CD4-positive, alpha-beta T cell treated with Interleukin-12 subunit alpha and Interleukin-12 subunit beta, for 1 hour (primary cell): Measurements from ENCODE around the gene SLC30A7.
A peak's percentile ranks its signal among the peaks of the same experiment; 100 is the strongest.
"Not testable (repeated sequence)": the region's sequence is repeated elsewhere in the genome, so short reads cannot be mapped to it uniquely, and the experiment has no call there.

Experiments
- DNase-seq: peaks from one replicate; pipeline ENCODE4 v3.0.0-alpha.2; 2020

SLC30A7 gene

DNA sequence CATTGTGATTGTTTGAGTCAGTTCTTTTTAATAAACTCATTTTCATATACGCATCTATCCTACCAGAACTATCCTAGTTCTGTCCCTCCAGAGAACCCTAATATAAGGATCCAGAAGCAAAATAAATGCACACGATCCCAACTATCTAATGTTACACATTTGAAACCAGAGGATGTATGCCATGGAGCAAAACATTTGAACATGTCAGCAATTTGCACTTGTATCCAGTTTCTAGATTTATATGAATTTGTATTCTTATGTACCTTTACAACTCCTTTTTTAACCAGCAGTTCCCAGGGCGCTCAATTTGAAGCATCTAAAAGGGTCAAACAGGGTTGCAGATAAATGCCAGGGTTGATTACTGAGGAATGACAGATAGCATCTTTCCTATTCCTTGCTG, 3.3 kb upstream of the SLC30A7 start:
- no peak for DNase-seq

DNA sequence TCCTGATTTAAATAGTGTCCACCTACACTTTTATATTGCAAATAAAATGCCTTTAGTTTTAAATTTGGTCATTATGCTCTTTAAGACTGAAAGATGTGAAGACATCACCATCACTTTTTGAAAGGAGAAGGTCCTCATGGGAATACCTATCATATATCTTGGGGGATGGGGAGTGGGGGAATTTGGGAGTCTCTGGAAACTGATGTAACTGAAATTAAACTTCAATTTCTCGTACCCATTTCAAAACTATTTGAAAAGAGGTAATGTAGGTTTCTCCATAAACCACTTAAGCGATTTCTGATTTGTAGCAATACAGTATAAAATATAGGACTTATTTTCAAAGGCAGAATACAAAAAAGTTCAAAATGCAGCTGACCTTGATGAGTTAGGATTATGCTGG, 2.2 kb upstream of the SLC30A7 start:
- DNase-seq = no peak

DNA sequence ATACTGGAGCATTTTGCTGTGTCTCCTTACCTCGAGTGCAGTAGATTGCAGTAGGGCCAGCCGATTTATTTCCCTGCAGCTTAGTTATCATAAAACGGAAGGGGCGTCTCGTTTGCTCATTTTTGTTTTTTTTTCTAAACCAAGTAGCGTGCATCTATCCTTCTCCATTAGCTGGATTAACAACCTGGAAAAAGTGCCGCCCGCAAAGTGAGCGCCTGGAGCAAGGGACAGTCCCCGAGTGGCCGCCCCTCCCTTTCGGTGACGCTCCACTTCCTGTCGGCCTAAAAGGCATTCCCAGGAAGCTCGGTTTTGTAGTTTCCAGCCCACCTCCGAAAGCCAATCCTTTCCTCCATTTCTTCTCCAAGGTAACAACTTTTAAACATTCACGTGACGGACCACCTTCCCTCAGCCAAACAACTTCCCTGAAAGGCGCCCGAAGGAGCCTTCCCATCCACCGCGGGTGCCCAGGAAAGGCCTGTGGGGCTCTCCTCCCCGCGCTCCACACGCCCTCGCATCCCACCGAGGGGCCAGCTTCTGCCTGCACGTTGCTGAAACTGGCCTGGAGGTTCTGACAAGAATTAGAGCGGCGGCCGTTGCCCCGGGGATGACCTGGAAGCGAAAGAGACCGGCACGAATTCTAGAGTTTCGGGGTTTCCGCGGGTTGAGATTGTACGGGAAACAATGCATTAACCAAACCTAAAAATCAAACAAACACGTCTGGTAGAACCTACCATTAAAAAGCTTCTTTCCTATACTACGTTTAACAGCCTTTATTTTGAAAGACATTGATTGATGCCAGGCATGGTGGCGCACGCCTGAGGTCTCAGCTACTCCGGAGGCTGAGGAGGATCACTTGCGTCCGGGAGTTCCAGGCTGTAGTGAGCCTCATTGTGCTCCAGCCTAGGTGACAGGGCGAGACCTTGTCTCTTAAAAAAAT, 1.0 kb upstream of the SLC30A7 start, which contains the start of gene EXTL2:
EXTL2 (minus strand) TSS at position 240 of the 937 bp plus-strand sequence. CDS start 6,085 bp downstream, outside the sequence.
- DNase-seq = peak; percentile 64

DNA sequence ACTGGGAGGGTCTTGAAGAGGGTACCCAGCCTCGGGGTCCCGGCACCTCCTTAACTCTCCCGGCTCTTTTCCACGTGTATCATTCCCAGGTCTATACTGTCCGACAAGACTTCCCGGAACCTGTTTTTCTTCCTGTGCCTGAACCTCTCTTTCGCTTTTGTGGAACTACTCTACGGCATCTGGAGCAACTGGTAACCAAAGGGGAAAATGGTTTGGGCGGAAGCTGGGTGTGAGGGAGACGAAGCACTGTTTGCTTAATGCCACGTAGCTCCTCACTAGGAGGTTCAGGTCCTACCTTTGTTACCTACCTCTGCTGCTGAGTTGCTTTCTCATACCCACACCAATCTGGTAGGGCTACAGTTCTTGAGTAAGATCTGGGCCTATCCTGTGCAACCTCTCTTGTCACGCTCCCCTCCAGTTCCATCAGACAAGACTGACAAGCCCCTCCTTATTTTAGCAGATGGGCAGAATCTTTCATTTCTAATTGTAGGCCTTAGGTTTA, 642 bp downstream of the SLC30A7 start:
- peak; percentile 83 for DNase-seq

DNA sequence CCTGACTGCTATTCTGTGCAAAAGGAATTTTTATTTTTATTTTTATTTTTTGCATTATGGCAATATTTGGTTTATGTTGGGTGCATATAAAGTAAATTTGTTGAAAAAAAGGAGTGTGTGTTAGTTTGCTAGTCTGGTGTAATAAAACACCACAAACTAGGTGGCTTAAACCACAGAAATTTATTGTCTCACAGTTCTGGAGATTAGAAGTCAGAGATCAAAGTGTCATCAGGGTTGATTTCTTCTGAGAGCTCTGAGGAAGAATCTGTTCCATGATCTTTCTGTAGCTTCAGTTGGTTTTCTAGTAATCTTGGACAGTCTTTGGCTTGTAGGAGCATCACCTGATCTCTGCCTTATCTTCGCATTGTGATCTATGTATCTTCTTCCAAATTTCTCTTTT, 6.5 kb downstream of the SLC30A7 start:
- no peak for DNase-seq

DNA sequence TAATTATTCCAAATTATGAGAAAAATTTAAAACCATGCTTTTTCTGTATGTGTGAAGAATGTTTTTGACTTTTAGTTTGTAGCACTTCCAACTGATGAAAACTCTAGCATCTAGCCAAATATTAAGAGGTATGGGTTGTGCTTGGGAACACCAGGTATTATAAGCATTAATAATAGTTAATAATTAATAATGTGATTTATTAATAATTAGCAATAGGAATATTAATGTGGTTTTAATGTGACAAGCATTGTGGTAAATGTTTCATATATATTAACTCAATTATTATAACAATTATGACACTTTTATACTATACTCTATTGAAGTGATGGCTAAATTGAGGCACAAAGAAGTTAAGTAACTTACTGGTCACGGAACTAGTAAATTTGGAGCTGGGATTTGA, 7.9 kb downstream of the SLC30A7 start:
- DNase-seq = no peak

DNA sequence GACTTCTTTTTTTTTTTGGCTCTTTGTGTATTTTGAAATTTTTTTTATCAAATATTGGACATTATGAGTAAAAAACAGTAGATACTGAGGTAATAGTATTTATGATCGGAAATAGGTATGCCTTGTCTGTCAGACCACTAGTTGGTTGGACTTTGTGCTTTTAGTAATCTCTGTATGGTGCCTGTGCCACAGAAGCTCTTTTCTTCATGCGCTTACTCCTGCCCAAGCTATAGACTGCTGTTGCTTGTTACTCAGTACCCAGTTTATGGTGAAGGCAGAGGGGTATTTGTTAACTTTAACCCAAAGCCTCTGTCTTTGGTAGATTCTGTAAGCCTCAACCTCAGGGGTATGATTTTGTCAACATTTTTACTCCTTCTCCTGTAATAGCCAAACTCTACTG, 8.6 kb downstream of the SLC30A7 start:
- DNase-seq = no peak

DNA sequence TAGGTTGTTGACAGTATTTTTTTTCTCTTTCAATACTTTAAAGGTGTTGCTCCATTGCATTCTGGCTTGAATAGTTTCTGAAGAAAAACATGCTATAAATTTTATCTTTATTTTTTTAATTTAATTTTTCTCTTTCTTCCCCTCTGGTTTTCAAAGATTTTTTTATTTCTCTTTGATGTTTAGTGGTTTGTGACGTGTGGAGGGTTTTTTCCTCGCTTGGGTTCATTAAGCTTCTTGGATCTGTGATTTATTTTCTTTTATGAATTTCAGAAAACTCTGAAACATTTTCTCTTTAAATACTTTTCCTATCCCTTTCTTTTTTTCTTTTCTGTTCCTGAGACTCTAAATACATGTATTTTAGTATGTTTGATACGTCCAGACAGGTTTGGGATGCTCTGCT, 9.3 kb downstream of the SLC30A7 start:
- no peak for DNase-seq

DNA sequence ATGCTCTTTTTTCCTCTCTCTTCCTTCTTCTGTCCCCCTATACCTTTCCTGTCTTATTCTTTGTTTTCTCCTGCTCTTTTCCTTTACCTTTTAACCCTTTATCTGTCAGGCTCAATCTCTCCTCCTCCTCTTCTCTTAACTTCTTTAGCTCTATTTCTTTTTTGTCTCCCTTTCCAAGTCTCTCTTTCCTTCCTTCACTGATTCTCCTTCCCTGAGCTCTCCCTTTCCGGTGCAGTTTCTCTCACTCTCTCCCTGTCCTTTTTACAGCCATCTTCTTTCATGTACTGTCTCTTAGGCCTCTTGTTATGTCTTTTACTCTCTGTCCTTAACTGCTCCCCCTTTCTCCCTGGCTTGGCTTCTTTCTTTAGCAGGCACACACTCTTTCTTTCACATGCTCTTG, 12.0 kb downstream of the SLC30A7 start:
- no peak for DNase-seq

DNA sequence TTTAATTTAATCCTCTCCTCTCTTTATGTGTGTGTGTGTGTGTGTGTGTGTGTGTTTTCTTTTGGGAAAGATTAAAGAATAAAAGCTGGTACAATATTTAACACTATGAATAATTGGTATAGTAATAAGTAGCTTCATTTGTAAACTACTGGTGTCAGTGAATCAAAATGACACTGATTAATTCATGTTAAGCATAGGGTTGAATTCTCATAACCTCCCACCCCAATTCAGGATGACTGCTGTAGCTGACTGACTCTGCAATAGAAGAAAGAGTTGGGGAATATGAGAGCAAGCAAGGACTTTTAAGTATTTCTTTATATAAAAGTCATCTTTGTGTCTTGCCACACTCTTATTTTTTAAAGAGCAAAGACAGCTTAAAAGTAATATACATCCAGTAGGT, 13.1 kb downstream of the SLC30A7 start:
- DNase-seq = no peak

DNA sequence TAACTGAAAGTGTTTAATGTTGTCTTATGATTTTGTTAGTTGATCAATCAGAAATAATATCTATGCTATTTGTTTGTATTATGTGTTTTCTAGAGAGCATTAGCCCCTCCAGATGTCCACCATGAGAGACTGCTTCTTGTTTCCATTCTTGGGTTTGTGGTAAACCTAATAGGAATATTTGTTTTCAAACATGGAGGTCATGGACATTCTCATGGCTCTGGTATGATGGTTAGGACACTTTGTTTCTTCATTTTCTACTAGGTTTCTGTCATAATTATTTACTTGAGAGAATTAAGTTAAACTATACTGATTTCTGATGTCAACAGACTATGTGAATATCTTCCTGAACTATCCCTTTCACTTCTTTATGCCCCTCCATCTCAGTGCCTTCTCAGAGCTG, 16.1 kb downstream of the SLC30A7 start:
- DNase-seq = no peak

DNA sequence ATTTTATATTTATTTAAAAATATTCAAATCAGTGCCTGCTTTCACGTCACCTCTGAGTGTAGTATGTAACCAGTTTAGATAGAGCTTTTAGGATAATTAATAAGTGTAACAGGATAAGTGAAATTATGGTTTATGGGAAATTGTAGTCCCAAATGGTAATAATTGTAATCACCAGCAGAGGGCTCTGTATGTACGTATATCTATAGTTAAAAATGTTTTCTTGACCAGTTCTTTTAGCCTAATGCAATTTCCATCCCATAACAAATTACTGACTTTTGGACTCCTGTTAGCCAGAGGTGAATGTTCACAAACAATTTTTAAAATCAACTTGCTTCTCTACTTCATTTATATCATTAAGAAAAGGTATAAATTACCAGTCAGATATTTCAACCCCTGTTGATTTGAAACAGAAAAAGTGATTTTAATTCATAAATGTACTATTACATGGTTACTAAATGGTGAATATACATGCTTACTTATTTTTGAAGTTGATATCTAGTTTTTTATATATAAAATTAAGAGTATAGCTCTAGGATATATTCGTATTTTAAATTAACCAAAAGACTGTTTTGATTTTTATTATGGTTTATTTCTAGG, 25.3 kb downstream of the SLC30A7 start:
- peak; percentile 73 for DNase-seq

DNA sequence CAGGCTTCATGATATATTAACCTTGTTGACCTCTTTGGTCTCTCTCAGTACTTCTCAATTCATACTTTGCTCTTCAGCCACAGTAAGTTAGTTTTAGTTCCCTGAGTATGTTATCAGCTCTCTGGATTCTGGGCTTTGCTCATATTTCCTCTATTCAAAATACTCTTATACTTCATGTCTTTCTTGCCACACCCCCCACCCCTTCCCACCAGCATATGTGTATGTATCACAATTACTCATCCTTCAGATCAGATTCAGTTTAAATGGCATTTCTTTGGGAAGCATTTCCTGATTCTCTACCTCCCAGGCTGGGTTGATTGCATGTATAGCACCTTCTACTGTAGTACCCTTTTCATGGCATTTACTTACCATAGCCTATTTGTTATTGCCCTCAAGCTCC, 28.3 kb downstream of the SLC30A7 start:
- no peak for DNase-seq

DNA sequence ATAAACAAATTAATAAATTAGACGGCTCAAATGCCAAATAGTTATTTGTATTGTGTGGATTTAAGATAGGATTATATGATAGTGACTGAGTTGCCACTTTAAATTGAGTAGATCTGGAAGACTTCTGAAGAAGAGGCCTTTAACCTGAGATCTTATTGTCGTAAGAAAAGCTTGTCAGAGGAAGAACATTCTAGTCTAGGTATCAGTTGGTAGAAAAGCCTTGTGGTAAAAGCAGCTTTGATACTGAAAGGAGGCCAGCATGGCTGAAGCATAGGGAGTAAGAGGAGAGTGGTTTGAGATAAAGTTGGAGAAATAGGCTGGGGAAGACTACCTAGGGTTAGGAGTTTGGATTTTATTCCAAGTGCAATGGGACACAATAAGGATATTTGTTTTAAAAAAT, 29.1 kb downstream of the SLC30A7 start:
- peak; percentile 33 for DNase-seq

DNA sequence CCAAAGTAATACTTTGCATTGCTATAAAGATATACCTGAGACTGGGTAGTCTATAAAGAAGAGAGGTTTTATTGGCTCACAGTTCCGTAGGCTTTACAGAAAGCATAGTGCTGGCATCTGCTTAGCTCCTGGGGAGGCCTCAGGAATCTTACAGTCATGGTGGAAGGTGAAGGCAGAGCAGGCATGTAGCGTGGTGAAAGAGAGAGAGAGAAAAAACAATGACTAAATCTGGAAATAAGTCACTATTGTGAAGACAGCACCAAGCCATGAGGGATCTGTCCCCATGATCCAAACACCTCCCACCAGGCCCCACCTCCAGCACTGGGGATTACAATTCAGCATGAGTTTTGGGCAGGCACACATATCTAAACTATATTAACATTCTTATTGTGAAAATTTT, 30.4 kb downstream of the SLC30A7 start:
- no peak for DNase-seq

DNA sequence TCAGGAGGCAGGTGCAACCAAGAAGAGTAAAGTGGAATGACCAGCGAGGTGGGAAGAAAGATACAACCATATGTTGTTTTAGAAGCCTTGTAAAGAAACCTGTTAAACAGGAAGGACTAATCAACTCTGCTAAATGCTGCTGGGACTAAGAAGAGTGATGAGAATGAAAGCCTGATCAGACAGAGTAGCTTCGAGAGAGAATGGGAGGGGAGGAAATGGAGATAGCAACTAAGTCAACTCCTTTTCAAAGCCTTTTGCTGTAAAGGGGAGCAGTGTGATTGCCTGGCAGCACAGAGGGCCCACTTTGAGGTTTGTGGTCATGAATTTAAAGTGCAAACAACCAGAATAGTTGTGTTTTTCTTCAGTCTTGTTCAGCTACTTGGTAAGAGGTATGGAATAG, 31.4 kb downstream of the SLC30A7 start:
- peak; percentile 74 for DNase-seq

DNA sequence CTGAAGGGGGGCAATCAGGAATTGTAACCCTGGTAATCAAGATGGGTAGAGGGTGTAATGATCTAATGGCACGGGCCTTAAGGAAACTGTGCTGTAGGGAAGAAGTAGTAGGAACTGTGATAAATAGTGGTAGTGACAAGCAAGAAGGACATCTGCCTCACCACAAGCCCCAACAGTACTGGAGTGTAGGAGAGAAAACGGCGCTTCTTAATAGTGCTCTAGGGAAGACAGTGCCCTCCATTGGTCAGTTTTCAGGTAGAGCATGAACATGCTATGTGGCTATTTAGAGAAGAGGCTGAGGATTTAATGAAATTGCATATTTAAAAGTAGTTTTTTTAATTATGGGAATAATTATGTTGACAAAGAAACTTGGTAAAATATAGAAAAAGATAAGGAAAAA, 32.2 kb downstream of the SLC30A7 start:
- DNase-seq = peak; percentile 41

DNA sequence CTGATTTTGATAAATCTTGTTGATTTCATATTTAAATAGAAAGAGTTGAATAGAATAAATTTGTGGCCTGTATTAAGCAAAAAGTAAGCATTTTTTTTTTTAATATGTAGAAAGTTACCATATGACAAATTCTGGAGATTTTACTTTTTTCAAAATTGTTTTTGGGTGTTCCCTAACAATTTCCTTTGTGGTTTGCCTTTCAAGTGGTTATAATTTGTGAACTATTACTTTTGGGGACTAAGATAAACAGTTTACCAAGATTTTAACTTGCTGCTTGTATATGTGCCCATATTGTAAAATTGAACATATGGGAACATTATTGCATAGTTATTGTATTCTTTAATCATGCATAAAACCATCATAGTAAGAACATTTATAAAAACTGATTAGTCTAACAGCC, 34.6 kb downstream of the SLC30A7 start:
- peak; percentile 45 for DNase-seq

DNA sequence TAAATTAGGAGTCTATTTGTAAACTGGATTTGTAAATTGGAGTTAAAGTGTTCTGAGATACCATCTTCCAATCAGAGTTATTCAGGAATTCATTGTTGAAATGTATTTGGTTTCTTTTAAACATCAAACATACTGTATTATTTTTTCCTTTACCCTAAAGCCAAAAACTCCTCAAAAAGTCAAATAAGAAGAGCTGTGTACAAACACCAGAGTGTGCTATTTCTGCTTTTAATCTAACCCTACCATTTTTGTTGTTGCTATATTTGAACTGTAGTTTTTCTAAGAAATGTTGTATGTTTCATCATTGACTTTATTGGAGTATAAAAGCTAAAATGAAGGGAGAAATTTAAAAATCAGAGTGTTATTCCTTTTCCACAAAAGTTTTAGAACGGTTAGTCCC, 35.8 kb downstream of the SLC30A7 start:
- no peak for DNase-seq

DNA sequence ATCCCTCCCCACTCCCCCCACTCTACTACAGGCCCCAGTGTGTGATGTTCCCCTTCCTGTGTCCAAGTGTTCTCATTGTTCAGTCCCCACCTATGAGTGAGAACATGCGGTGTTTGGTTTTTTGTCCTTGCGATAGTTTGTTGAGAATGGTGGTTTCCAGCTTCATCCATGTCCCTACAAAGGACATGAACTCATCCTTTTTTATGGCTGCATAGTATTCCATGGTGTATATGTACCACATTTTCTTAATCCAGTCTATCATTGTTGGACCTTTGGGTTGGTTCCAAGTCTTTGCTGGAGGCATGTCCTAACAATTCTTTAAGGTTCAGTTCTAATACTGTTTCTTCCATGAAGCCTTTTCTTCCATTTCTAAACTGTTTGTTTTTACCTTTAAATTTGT, 37.7 kb downstream of the SLC30A7 start:
- not testable (repeated sequence) for DNase-seq

DNA sequence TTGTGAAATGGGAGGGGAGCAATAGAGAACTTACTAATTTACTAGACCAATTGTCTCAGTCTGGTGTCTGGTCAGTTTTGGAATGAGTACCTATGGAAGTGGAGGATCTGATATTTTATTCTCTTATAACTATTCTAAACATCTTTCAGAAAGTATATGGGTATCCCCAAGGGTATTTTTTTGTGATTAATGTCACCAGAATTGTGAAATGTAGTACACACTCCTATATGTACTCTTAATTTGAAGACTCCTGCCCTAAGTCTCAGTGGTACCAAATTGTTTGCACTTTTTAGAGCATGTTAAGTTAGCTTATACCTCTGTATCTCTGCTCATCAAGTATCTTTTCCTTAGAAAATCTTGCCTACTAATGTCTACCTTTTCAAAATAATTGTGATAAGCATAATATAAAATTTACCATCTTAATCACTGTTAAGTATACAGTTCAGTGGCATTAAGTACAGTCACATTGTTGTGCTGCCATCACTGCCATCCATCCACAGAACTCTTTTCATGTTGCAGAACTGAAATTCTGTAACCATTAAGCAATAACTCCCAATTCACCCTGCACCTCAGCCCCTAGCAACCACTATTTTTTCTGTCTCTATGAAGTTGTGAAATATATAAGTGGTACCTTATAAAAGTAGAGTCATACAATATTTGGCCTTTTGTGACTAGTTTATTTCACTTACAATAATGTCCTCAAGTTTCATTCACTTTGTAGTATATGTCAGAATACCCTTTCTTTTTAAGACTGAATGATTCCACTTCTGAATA, 40.5 kb downstream of the SLC30A7 start:
- no peak for DNase-seq

DNA sequence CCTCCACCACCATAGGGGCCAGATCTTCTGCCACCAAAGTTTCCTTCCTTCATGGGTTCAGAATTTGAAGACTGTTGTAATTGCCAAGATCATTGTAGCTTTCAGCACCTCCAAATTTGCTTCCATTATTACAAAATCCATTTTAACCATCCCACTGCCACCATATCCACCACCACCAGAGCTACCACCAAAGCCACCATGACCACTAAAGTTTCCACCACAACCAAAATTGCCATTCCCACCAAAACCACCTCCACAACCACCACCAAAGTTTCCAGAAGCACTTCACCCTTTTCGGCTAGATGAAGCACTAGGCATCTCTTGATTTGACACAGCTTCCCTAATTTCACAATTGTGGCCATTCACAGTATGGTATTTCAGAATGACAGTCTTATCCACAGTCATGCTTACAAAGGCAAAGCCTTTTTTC, 45.2 kb downstream of the SLC30A7 start:
- no peak for DNase-seq

DNA sequence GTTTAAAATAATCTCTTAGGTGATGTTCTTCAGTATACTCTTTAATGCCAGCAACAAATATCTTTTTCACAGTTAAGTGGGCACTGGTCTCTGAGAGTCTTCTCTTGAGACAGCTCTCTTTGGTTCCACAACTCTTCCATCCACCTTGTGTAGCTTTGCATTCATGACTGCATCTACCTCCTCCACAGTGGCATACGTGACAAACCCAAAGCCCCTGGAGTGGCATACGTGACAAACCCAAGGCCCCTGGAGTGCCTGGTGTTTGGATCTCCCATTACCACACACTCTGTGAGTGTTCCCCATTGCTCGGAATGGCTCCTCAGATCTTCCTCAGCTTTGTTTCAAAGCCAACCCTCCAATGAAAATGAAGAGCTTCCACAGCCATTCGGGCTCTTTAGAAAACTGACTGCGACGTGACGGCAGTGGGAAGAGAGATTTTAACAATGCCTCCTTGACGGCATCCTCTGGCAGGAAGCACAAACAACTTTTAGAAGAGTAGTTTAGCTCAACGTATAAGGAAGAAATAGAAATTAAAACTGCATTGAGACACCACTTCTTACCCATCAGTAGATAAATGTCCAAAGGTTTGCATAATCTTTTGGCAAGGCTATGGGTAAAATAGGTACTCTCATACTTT, 45.8 kb downstream of the SLC30A7 start:
- DNase-seq = no peak
